ENCODE data around the gene RAD51B.

RAD51B gene

GRCh38 chr14:68473069-68473468 is 653.5 kb downstream of the RAD51B start:
- no peak for TF ChIP-seq CTCF (IDR thresholded peaks at IDR 0.05; ENCODE audit: insufficient read depth, low read length, poor library complexity, severe bottlenecking)
- Histone ChIP-seq H3K36me3 (ENCODE audit: control insufficient read depth, insufficient read depth, low read length) (no peaks in the 10 kb centered on the region), H3K4me3 (replicated peaks; ENCODE audit: low read depth, low read length) (no peak overlapping the region), H3K27me3 (replicated peaks; ENCODE audit: control insufficient read depth, insufficient read depth, low read length) (no peaks in the 10 kb centered on the region)
- no peak for DNase-seq (ENCODE audit: extremely low read depth, insufficient read length)

- Histone ChIP-seq H3K4me3 (replicated peaks; ENCODE audit: low read depth, low read length) (no peak overlapping the region), H3K27me3 (replicated peaks; ENCODE audit: control insufficient read depth, insufficient read depth, low read length) (no peaks in the 10 kb centered on the region), H3K36me3 (ENCODE audit: control insufficient read depth, insufficient read depth, low read length) (no peaks in the 10 kb centered on the region)
- no peak for TF ChIP-seq CTCF (IDR thresholded peaks at IDR 0.05; ENCODE audit: insufficient read depth, low read length, poor library complexity, severe bottlenecking)
- DNase-seq (ENCODE audit: extremely low read depth, insufficient read length), result no peak
Observed at GRCh38 chr14:68473794-68474193, 654.2 kb downstream of the RAD51B start.

- Histone ChIP-seq H3K27me3 (replicated peaks; ENCODE audit: control insufficient read depth, insufficient read depth, low read length) (no peaks in the 10 kb centered on the region), H3K36me3 (ENCODE audit: control insufficient read depth, insufficient read depth, low read length) (no peaks in the 10 kb centered on the region), H3K4me3 (replicated peaks; ENCODE audit: low read depth, low read length) (no peak overlapping the region)
- no peak for DNase-seq (ENCODE audit: extremely low read depth, insufficient read length)
- TF ChIP-seq CTCF (IDR thresholded peaks at IDR 0.05; ENCODE audit: insufficient read depth, low read length, poor library complexity, severe bottlenecking), result no peak
Observed at GRCh38 chr14:68474741-68475140, 655.2 kb downstream of the RAD51B start.

- no peak overlapping the region for H3K4me3 ChIP-seq (replicated peaks; ENCODE audit: low read depth, low read length)
- H3K36me3 ChIP-seq (ENCODE audit: control insufficient read depth, insufficient read depth, low read length), result no peaks in the 10 kb centered on the region
- H3K27me3 ChIP-seq (replicated peaks; ENCODE audit: control insufficient read depth, insufficient read depth, low read length), result no peaks in the 10 kb centered on the region
- no peak for TF ChIP-seq CTCF (IDR thresholded peaks at IDR 0.05; ENCODE audit: insufficient read depth, low read length, poor library complexity, severe bottlenecking)
- no peak for DNase-seq (ENCODE audit: extremely low read depth, insufficient read length)
Observed at GRCh38 chr14:68475802-68476201, 656.2 kb downstream of the RAD51B start.

DNA sequence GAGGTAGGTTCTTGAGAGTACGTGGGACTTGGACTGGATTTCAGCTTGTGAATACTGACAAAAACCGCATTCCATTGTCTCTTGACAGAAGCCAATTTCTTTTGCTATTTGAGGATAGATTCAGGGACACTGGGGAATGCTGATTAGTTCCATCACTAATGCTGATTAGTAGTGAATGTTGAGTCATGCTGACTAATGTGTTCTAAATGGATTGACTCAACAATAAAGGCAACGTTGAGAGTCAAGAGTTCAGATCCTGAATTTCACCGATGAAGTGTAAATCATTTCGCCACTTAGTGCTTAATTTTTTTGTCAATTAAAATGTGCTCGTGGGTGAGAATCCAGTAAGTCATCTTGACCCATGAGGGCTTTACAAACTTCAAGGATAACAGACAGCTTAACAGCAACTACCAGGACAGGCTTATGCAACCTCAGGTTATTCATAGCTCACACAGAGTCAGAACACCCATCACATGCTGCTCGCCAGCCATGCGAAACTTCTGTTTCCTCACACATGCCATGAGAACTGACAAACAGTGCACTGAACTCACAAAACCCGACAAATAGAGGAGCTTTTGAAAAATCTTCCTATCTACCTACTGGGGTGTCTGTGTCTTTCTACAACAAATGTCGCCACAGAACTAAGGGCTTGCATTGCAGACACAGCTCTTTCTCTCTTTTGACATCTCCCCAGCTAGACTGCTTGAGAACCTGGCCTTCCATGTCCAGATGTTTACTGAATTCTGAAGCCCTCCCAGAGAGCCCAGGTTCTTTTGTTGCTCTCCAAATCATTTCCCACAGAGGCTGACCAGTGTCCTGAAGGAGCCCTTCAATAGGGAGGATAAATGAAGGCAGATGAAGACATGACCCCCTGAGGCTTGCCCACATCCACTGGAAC is 656.9 kb downstream of the RAD51B start:
- no peaks in the 10 kb centered on the region for H3K36me3 ChIP-seq (ENCODE audit: control insufficient read depth, insufficient read depth, low read length)
- peak; percentile 65 for DNase-seq (ENCODE audit: extremely low read depth, insufficient read length)
- H3K4me3 ChIP-seq (replicated peaks; ENCODE audit: low read depth, low read length), result no peak overlapping the region
- H3K27me3 ChIP-seq (replicated peaks; ENCODE audit: control insufficient read depth, insufficient read depth, low read length), result no peaks in the 10 kb centered on the region
- no peak for TF ChIP-seq CTCF (IDR thresholded peaks at IDR 0.05; ENCODE audit: insufficient read depth, low read length, poor library complexity, severe bottlenecking)
